ENCODE results near the gene LRMDA.

The LRMDA gene

GRCh38 chr10:75446508-75446907 is 15.1 kb downstream of the LRMDA start:
- H3K9me3 ChIP-seq (ENCODE audit: control insufficient read depth, insufficient read depth, low read length) = no peaks in the 10 kb centered on the region
- H3K4me1 ChIP-seq (ENCODE audit: control insufficient read depth, insufficient read depth, low read length) = peaks cover 5% of the 10 kb centered on the region
- no peak overlapping the region for H3K4me3 ChIP-seq (ENCODE audit: low read length)
- DNase-seq (ENCODE audit: low read depth, low spot score) = no peak
- no peaks in the 10 kb centered on the region for H3K27me3 ChIP-seq (ENCODE audit: control insufficient read depth, insufficient read depth, low read length)
- no peaks in the 10 kb centered on the region for H3K36me3 ChIP-seq (ENCODE audit: control insufficient read depth, insufficient read depth, low read length)
- WGBS (ENCODE audit: insufficient coverage, insufficient read length) = no CpG with 5 or more reads among the region's 1 CpG
- no peak overlapping the region for H3K27ac ChIP-seq (ENCODE audit: low read length)

GRCh38 chr10:75448166-75448565 is 16.7 kb downstream of the LRMDA start:
- Histone ChIP-seq H3K36me3 (ENCODE audit: control insufficient read depth, insufficient read depth, low read length) (no peaks in the 10 kb centered on the region), H3K27me3 (ENCODE audit: control insufficient read depth, insufficient read depth, low read length) (peaks cover 4% of the 10 kb centered on the region; the same call in 1 of the 2 replicates), H3K4me1 (ENCODE audit: control insufficient read depth, insufficient read depth, low read length) (peaks cover 5% of the 10 kb centered on the region), H3K9me3 (ENCODE audit: control insufficient read depth, insufficient read depth, low read length) (no peaks in the 10 kb centered on the region), H3K27ac (ENCODE audit: low read length) (no peak overlapping the region), H3K4me3 (ENCODE audit: low read length) (no peak overlapping the region)
- no peak for DNase-seq (ENCODE audit: low read depth, low spot score)
- WGBS (ENCODE audit: insufficient coverage, insufficient read length) = no CpG with 5 or more reads among the region's 2 CpGs

- Histone ChIP-seq H3K4me1 (ENCODE audit: control insufficient read depth, insufficient read depth, low read length) (peaks cover 5% of the 10 kb centered on the region), H3K36me3 (ENCODE audit: control insufficient read depth, insufficient read depth, low read length) (no peaks in the 10 kb centered on the region), H3K27me3 (ENCODE audit: control insufficient read depth, insufficient read depth, low read length) (peaks cover 4% of the 10 kb centered on the region; the same call in 1 of the 2 replicates), H3K9me3 (ENCODE audit: control insufficient read depth, insufficient read depth, low read length) (no peaks in the 10 kb centered on the region), H3K4me3 (ENCODE audit: low read length) (no peak overlapping the region), H3K27ac (ENCODE audit: low read length) (no peak overlapping the region)
- no peak for DNase-seq (ENCODE audit: low read depth, low spot score)
- WGBS (ENCODE audit: insufficient coverage, insufficient read length) = no CpG with 5 or more reads among the region's 7 CpGs
These were observed 18.1 kb downstream of the LRMDA start for GRCh38 chr10:75449382-75450074.

GRCh38 chr10:75450075-75450445 is 18.6 kb downstream of the LRMDA start:
- no peak for DNase-seq (ENCODE audit: low read depth, low spot score)

GRCh38 chr10:75450644-75451640 is 19.5 kb downstream of the LRMDA start:
- H3K4me1 ChIP-seq (ENCODE audit: control insufficient read depth, insufficient read depth, low read length) = peaks cover 5% of the 10 kb centered on the region
- H3K9me3 ChIP-seq (ENCODE audit: control insufficient read depth, insufficient read depth, low read length) = no peaks in the 10 kb centered on the region
- H3K27ac ChIP-seq (ENCODE audit: low read length) = no peak overlapping the region
- H3K36me3 ChIP-seq (ENCODE audit: control insufficient read depth, insufficient read depth, low read length) = no peaks in the 10 kb centered on the region
- DNase-seq (ENCODE audit: low read depth, low spot score) = no peak
- peaks cover 4% of the 10 kb centered on the region; the same call in 1 of the 2 replicates for H3K27me3 ChIP-seq (ENCODE audit: control insufficient read depth, insufficient read depth, low read length)
- no peak overlapping the region for H3K4me3 ChIP-seq (ENCODE audit: low read length)
- WGBS (ENCODE audit: insufficient coverage, insufficient read length) = no CpG with 5 or more reads among the region's 18 CpGs

More at GRCh38 chr10:75450075-75450445, 18.6 kb downstream of the LRMDA start:
- H3K27ac ChIP-seq (ENCODE audit: low read length) = no peak overlapping the region
- no peak overlapping the region for H3K4me3 ChIP-seq (ENCODE audit: low read length)
- peaks cover 4% of the 10 kb centered on the region; the same call in 1 of the 2 replicates for H3K27me3 ChIP-seq (ENCODE audit: control insufficient read depth, insufficient read depth, low read length)
- no peaks in the 10 kb centered on the region for H3K36me3 ChIP-seq (ENCODE audit: control insufficient read depth, insufficient read depth, low read length)
- peaks cover 5% of the 10 kb centered on the region for H3K4me1 ChIP-seq (ENCODE audit: control insufficient read depth, insufficient read depth, low read length)
- no CpG with 5 or more reads among the region's 4 CpGs for WGBS (ENCODE audit: insufficient coverage, insufficient read length)
- no peaks in the 10 kb centered on the region for H3K9me3 ChIP-seq (ENCODE audit: control insufficient read depth, insufficient read depth, low read length)

GRCh38 chr10:75451831-75452230 is 20.4 kb downstream of the LRMDA start:
- Histone ChIP-seq H3K36me3 (ENCODE audit: control insufficient read depth, insufficient read depth, low read length) (no peaks in the 10 kb centered on the region), H3K4me1 (ENCODE audit: control insufficient read depth, insufficient read depth, low read length) (peaks cover 5% of the 10 kb centered on the region), H3K9me3 (ENCODE audit: control insufficient read depth, insufficient read depth, low read length) (no peaks in the 10 kb centered on the region), H3K27ac (ENCODE audit: low read length) (no peak overlapping the region), H3K27me3 (ENCODE audit: control insufficient read depth, insufficient read depth, low read length) (peaks cover 5% of the 10 kb centered on the region; the same call in 1 of the 2 replicates), H3K4me3 (ENCODE audit: low read length) (no peak overlapping the region)
- DNase-seq (ENCODE audit: low read depth, low spot score) = no peak
- no CpG with 5 or more reads among the region's 5 CpGs for WGBS (ENCODE audit: insufficient coverage, insufficient read length)

- DNase-seq (ENCODE audit: low read depth, low spot score) = no peak
These were observed 21.6 kb downstream of the LRMDA start for GRCh38 chr10:75452997-75453396.

GRCh38 chr10:75456122-75456521 is 24.7 kb downstream of the LRMDA start:
- no peak for DNase-seq (ENCODE audit: low read depth, low spot score)
- H3K9me3 ChIP-seq (ENCODE audit: control insufficient read depth, insufficient read depth, low read length) = no peaks in the 10 kb centered on the region
- peaks cover 5% of the 10 kb centered on the region; the same call in 1 of the 2 replicates for H3K27me3 ChIP-seq (ENCODE audit: control insufficient read depth, insufficient read depth, low read length)
- no peak overlapping the region for H3K27ac ChIP-seq (ENCODE audit: low read length)
- H3K4me1 ChIP-seq (ENCODE audit: control insufficient read depth, insufficient read depth, low read length) = peaks cover under 1% of the 10 kb centered on the region; the same call in 1 of the 2 replicates
- no peak overlapping the region for H3K4me3 ChIP-seq (ENCODE audit: low read length)
- WGBS (ENCODE audit: insufficient coverage, insufficient read length) = no CpG with 5 or more reads among the region's 9 CpGs
- no peaks in the 10 kb centered on the region for H3K36me3 ChIP-seq (ENCODE audit: control insufficient read depth, insufficient read depth, low read length)

More at GRCh38 chr10:75452997-75453396, 21.6 kb downstream of the LRMDA start:
- Histone ChIP-seq H3K4me1 (ENCODE audit: control insufficient read depth, insufficient read depth, low read length) (peaks cover 5% of the 10 kb centered on the region), H3K36me3 (ENCODE audit: control insufficient read depth, insufficient read depth, low read length) (no peaks in the 10 kb centered on the region), H3K27me3 (ENCODE audit: control insufficient read depth, insufficient read depth, low read length) (peaks cover 5% of the 10 kb centered on the region; the same call in 1 of the 2 replicates), H3K4me3 (ENCODE audit: low read length) (no peak overlapping the region), H3K9me3 (ENCODE audit: control insufficient read depth, insufficient read depth, low read length) (no peaks in the 10 kb centered on the region), H3K27ac (ENCODE audit: low read length) (no peak overlapping the region)
- no CpG with 5 or more reads among the region's 1 CpG for WGBS (ENCODE audit: insufficient coverage, insufficient read length)

- no peak overlapping the region for H3K27ac ChIP-seq (ENCODE audit: low read length)
- 0 out of 2 replicates have a peak, but pooled peaks cover 1% of the 10 kb centered on the region for H3K27me3 ChIP-seq (ENCODE audit: control insufficient read depth, insufficient read depth, low read length)
- H3K4me1 ChIP-seq (ENCODE audit: control insufficient read depth, insufficient read depth, low read length) = peaks cover 2% of the 10 kb centered on the region
- no peaks in the 10 kb centered on the region for H3K36me3 ChIP-seq (ENCODE audit: control insufficient read depth, insufficient read depth, low read length)
- no peak for DNase-seq (ENCODE audit: low read depth, low spot score)
- no peak overlapping the region for H3K4me3 ChIP-seq (ENCODE audit: low read length)
- no peaks in the 10 kb centered on the region for H3K9me3 ChIP-seq (ENCODE audit: control insufficient read depth, insufficient read depth, low read length)
- WGBS (ENCODE audit: insufficient coverage, insufficient read length) = 100% methylated on average over 1 of the region's 1 CpG
These were observed 28.6 kb downstream of the LRMDA start for GRCh38 chr10:75460059-75460458.

Measured in iPS DF 6.9 (cell line).